ENCODE measurements around the gene STARD6. TPM values are rescaled to one million over a fixed set of nuclear protein-coding genes. Genes with fewer than 3 reads are reported as not detected.

Gene STARD6
- total RNA-seq: not detected
- polyA plus RNA-seq: not detected
- long read RNA-seq, donor 1: 0 reads
- long read RNA-seq, donor 2: 0 reads

- Histone ChIP-seq H3K9me3 (no peaks in the 10 kb centered on the region), H3K4me1 (peaks cover 7% of the 10 kb centered on the region), H3K4me3 (peak within 1 kb of the TSS; percentile 84), H3K36me3 (ENCODE audit: insufficient read depth in 1 of 2, low read depth in 1 of 2) (no peaks in the 10 kb centered on the region), H3K27ac (no peak within 1 kb of the TSS), H3K27me3 (ENCODE audit: insufficient read depth in 3 of 3, low read length in 2 of 3) (peaks cover 0 to 16% (median 0%) of the 10 kb centered on the region in 3 donors)
- WGBS, 3 donors: 0 to 1% (median 0%) methylated on average over 60 to 62 of the region's 62 CpGs
- no peak for TF ChIP-seq CTCF (IDR thresholded peaks at IDR 0.05)
- intact Hi-C loops (cut with DNase I): no loop called here
- ATAC-seq: peak; percentile 92 to 100 (median 98)
- peak; percentile 85 to 92 for DNase-seq
These were observed at the start of gene STARD6, which contains the start of gene C18orf54 for GRCh38 chr18:54357660-54358494. Gene STARD6 (minus strand): TSS chr18:54357858. CDS start chr18:54354573, 3,285 bp downstream. Gene C18orf54 (plus strand): TSS chr18:54357906. CDS start chr18:54360573, 2,667 bp downstream.

- H3K27me3 ChIP-seq (ENCODE audit: insufficient read depth in 3 of 3, low read length in 2 of 3): no peaks in the 10 kb centered on the region
- ATAC-seq (no peak), DNase-seq (no peak)
- H3K36me3 ChIP-seq (ENCODE audit: insufficient read depth in 1 of 2, low read depth in 1 of 2): no peaks in the 10 kb centered on the region
- no peaks in the 10 kb centered on the region for H3K9me3 ChIP-seq
- intact Hi-C loops (cut with DNase I): no loop called here
- no peak for TF ChIP-seq CTCF (IDR thresholded peaks at IDR 0.05)
- H3K4me1 ChIP-seq: no peaks in the 10 kb centered on the region
- no peak overlapping the region for H3K27ac ChIP-seq
- no peak overlapping the region for H3K4me3 ChIP-seq
These were observed 47.6 kb upstream of the STARD6 start for GRCh38 chr18:54405290-54405689.

- no peaks in the 10 kb centered on the region for H3K4me1 ChIP-seq
- TF ChIP-seq CTCF (IDR thresholded peaks at IDR 0.05): no peak
- intact Hi-C loops (cut with DNase I): loop anchor here in 1 of 2 donors (5.0 kb wide), 1 partner anchor 276 kb away; no protein-coding TSS in a partner anchor
- 72 to 93% (median 86%) methylated on average over 1 of the region's 1 CpG for WGBS, 3 donors
- H3K9me3 ChIP-seq: no peaks in the 10 kb centered on the region
- no peaks in the 10 kb centered on the region for H3K36me3 ChIP-seq (ENCODE audit: insufficient read depth in 1 of 2, low read depth in 1 of 2)
- ATAC-seq (no peak), DNase-seq (no peak)
- H3K27me3 ChIP-seq (ENCODE audit: insufficient read depth in 3 of 3, low read length in 2 of 3): no peaks in the 10 kb centered on the region
- H3K4me3 ChIP-seq: no peak overlapping the region
- no peak overlapping the region for H3K27ac ChIP-seq
These were observed 39.1 kb upstream of the STARD6 start for GRCh38 chr18:54396760-54397159.

- no peak overlapping the region for H3K27ac ChIP-seq
- H3K4me1 ChIP-seq: no peaks in the 10 kb centered on the region
- DNase-seq (no peak), ATAC-seq (no peak)
- intact Hi-C loops (cut with DNase I): no loop called here
- H3K27me3 ChIP-seq (ENCODE audit: insufficient read depth in 3 of 3, low read length in 2 of 3): no peaks in the 10 kb centered on the region
- 67 to 80% (median 76%) methylated on average over 1 of the region's 1 CpG for WGBS, 3 donors
- no peaks in the 10 kb centered on the region for H3K9me3 ChIP-seq
- H3K36me3 ChIP-seq (ENCODE audit: insufficient read depth in 1 of 2, low read depth in 1 of 2): no peaks in the 10 kb centered on the region
- no peak overlapping the region for H3K4me3 ChIP-seq
- TF ChIP-seq CTCF (IDR thresholded peaks at IDR 0.05): no peak
These were observed 36.1 kb upstream of the STARD6 start for GRCh38 chr18:54393648-54394294.

All from psoas muscle (tissue), 8 donors.